GM23248 (cell line): ENCODE results near the gene PROCA1.

Experiments used
- EZH2 ChIP-seq: fragments of 200-600 bp; sonication (generic); IDR thresholded peaks from 2 replicates; pipeline ENCODE4 v1.6.1; 2018; ENCODE audit warnings: antibody characterized with exemption, mild to moderate bottlenecking; ENCODE audit not compliant: insufficient read depth, poor library complexity, severe bottlenecking
- EZH2phosphoT487 ChIP-seq: fragments of 200-600 bp; sonication (generic); IDR thresholded peaks from 2 replicates; pipeline ENCODE4 v1.6.1; 2018; ENCODE audit warnings: antibody characterized with exemption, moderate library complexity, mild to moderate bottlenecking, low read depth; ENCODE audit not compliant: insufficient read depth

DNA sequence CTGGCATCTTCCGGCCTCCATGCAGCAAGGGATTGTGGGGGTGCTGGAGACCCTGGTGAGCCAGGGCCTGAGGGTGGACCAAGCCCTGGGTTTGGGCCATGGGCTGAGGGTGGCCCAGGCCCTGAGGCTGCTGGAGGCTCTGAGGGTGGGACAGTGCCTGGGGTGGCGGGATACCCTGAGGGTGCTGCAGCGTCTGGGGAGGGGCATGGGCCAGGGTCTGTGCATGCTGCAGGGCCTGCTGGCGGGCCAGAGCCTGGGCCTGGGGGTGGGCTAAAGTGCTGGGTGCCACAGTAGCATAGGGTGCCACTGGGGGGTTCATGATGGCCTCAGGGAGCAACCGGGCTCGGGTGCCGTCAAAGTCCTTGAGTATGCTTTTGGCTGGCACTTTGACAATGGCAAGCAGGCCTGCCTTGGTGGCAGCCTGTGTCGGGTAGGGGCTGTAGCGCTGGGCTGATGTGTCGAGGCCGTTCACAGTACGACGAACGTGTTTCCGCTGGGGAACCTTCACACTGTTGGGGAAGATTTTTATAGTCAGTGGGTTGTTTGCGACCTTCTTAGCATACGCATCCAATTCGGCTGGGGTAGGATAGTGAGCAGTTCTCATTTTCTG, 47.7 kb upstream of the PROCA1 start:
- TF ChIP-seq EZH2phosphoT487 (no peak), EZH2 (no peak)
